HFF-Myc (cell line): ENCODE results near the gene HK3.

ENCODE experiments used
- DNase-seq: peaks from one replicate; pipeline ENCODE4 v3.0.0-alpha.2; 2011; ENCODE audit warnings: low read depth; ENCODE audit errors: extremely low read depth
- H3K4me3 ChIP-seq: replicated peaks from 2 replicates; pipeline ENCODE4 v1.5.1; 2011; ENCODE audit warnings: low read depth, mild to moderate bottlenecking, control low read depth, low read length
- TF ChIP-seq, protein P1 (sequence below): IDR thresholded peaks from 2 replicates; pipeline ENCODE4 v1.5.1; 2012; ENCODE audit warnings: mild to moderate bottlenecking, low read depth, low read length, control low read depth; ENCODE audit errors: missing control alignments

HK3 gene

DNA sequence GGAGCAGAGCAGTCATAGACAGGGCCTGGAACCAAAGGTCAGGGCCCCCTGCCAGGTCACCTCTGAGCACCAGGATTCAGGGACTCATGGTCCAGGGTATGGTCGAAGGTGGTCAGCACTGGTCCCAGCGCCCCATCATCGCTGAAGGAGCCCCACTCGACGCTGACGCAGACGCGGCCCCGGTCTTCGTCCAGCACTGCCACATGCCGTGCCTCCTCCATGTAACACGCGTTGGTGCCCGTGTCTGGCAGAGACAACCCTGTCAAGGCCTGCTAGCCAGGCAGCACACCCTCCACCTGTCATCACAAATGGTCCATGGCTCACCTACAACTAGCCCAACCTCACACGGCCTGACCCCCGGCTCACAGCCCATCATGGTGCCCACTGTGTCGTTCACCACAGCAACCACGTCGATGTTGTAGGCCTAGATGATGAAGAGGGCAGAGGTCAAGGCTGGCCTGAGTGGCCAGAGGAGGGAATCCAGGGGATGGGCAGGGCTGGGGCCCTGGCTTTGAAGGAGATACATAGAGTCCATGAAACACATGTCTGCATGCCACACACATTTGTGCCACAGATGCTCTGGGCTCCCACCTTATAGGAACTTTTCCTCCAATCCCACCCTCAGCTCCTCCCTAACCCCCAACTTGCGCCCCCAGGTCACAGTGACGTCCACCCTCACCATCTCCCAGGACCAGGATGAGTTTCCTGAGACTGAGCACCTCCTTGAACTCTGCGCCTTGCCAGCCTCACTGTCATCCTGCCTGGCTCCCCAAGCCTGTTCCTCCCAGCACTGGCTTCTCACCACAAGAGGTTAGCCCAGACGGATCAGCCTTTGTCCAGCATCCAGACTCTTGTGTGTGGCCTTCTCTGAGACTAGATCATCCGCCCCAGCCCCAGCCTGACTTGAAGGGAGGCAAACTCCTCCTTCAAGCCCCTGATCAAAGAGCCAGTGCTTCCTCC, 9.5 kb downstream of the HK3 start:
- H3K4me3 ChIP-seq: no peak overlapping the region
- DNase-seq: no peak
- TF ChIP-seq, protein P1, sequence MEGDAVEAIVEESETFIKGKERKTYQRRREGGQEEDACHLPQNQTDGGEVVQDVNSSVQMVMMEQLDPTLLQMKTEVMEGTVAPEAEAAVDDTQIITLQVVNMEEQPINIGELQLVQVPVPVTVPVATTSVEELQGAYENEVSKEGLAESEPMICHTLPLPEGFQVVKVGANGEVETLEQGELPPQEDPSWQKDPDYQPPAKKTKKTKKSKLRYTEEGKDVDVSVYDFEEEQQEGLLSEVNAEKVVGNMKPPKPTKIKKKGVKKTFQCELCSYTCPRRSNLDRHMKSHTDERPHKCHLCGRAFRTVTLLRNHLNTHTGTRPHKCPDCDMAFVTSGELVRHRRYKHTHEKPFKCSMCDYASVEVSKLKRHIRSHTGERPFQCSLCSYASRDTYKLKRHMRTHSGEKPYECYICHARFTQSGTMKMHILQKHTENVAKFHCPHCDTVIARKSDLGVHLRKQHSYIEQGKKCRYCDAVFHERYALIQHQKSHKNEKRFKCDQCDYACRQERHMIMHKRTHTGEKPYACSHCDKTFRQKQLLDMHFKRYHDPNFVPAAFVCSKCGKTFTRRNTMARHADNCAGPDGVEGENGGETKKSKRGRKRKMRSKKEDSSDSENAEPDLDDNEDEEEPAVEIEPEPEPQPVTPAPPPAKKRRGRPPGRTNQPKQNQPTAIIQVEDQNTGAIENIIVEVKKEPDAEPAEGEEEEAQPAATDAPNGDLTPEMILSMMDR: no peak

DNA sequence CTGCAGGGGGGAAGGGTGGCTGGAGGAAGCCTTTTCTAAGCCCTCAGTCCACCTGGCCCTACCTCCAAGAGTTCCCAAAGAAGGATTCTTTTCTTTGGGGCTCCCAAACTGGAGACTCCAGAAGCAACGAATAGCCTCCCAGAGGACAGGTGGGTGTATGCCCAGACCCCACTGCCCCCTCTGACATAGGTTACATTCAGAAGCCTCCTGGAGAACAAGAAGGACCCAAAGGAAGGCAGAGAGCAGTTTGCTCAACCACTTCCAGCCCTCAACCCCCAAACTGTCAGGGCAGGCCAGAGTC, 10.3 kb downstream of the HK3 start:
- H3K4me3 ChIP-seq: no peak overlapping the region
- TF ChIP-seq, protein P1: no peak
- DNase-seq: no peak

DNA sequence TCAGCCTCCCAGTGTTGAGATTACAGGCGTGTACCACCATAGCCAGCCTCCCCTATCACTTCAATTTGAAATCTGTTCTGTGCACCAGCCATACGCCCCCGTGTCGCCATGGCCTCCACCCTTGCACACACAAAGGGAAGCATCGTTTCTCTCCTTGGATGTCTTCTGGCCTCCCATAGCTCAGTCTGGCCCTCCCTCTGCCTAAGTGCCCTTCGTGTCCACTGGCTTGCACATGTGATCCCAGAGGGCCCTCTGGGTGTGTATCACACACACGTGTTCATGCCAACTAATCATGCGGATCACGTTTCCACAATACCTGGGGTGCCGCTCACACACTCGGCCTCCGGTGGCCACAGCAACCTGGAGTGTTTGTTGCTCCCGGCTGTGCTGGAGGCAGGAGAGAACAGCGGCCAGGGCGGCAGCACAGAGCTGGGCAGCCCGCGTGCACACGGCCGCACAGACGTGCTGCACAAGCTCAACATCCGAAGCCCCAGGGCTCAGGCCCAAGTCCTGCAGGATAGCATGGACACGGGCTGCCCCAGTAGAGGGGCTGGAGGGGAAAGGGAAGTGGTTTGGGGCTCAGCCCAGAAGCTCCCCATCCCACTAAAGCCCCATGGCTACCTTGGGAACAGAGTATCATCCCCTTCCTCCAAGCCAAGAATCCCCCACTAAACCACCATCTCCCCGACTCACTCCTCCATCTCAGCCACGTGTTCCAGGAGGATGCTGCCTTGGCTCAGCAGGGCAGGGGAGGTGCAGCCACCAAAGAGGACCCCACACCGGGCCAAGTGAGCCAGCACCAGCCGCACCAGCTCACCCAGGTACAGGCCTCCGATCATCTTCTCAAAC, 10.9 kb downstream of the HK3 start:
- H3K4me3 ChIP-seq: no peak overlapping the region
- DNase-seq: no peak
- TF ChIP-seq, protein P1: no peak

- no peak for DNase-seq
- TF ChIP-seq, protein P1: no peak
- H3K4me3 ChIP-seq: no peak overlapping the region
These were observed 11.8 kb downstream of the HK3 start for GRCh38 chr5:176887252-176887849.

GRCh38 chr5:176886336-176887251, 12.6 kb downstream of the HK3 start:
- DNase-seq: no peak
- TF ChIP-seq, protein P1: no peak
- no peak overlapping the region for H3K4me3 ChIP-seq

GRCh38 chr5:176884571-176884890, 14.6 kb downstream of the HK3 start:
- DNase-seq: no peak
- H3K4me3 ChIP-seq: no peak overlapping the region
- TF ChIP-seq, protein P1: no peak
